Lung (tissue), 12 donors: ENCODE data around the gene DHRSX. TPM values are rescaled to one million over a fixed set of nuclear protein-coding genes. Genes with fewer than 3 reads are reported as not detected.

Experiments used
- ATAC-seq: fragments of 200-7000 bp; cut with Tn5 transposase; one replicate; pipeline ENCODE4 v1.9.1; 2020; ENCODE audit warnings: moderate number of reproducible peaks; ENCODE audit not compliant: insufficient read depth, low FRiP score
- DNase-seq, 3 donors: peaks; one replicate each; pipeline ENCODE4 v3.0.0-alpha.2; 2013 to 2017
- H3K27ac ChIP-seq, 2 donors: one replicate each; pipeline ENCODE4 v1.5.1; 2013; ENCODE audit warnings: mild to moderate bottlenecking in 2 of 2, moderate library complexity in 2 of 2, control low read depth in 1 of 2, inconsistent platforms in 1 of 2, low read depth in 1 of 2, low read length in 1 of 2
- H3K27me3 ChIP-seq, 3 donors: one replicate each; pipeline ENCODE4 v1.5.1; 2013; ENCODE audit warnings: low read length in 2 of 3; ENCODE audit not compliant: control insufficient read depth in 3 of 3, insufficient read depth in 3 of 3
- H3K36me3 ChIP-seq, 4 donors: one replicate each; pipeline ENCODE4 v1.5.1; 2013; ENCODE audit warnings: low read length in 4 of 4, mild to moderate bottlenecking in 1 of 4, moderate library complexity in 1 of 4; ENCODE audit not compliant: control insufficient read depth in 4 of 4, insufficient read depth in 4 of 4
- H3K4me1 ChIP-seq, 5 donors: one replicate each; pipeline ENCODE4 v1.5.1; 2013; ENCODE audit warnings: low read length in 5 of 5, mild to moderate bottlenecking in 2 of 5, moderate library complexity in 1 of 5; ENCODE audit not compliant: control insufficient read depth in 5 of 5, insufficient read depth in 5 of 5
- H3K4me3 ChIP-seq: one replicate; pipeline ENCODE4 v1.5.1; 2013; ENCODE audit warnings: mild to moderate bottlenecking, control low read depth, moderate library complexity
- H3K9ac ChIP-seq, 2 donors: one replicate each; pipeline ENCODE4 v1.5.1; 2013; ENCODE audit warnings: low read length in 2 of 2, control low read depth in 1 of 2; ENCODE audit not compliant: insufficient read depth in 1 of 2
- H3K9me3 ChIP-seq, 4 donors: one replicate each; pipeline ENCODE4 v1.5.1; 2013; ENCODE audit warnings: low read length in 3 of 4, mild to moderate bottlenecking in 1 of 4, moderate library complexity in 1 of 4; ENCODE audit not compliant: control insufficient read depth in 4 of 4, insufficient read depth in 3 of 4
- CTCF ChIP-seq: IDR thresholded peaks from 2 replicates; pipeline ENCODE4 v1.5.1; 2012; ENCODE audit warnings: mild to moderate bottlenecking; ENCODE audit errors: control extremely low read depth, extremely low read depth
- WGBS, 2 donors: extraction: QIAGEN DNeasy Blood & Tissue Kit; methylation state at CpG; one replicate each; pipeline ENCODE4 v1.1.7; 2013; 5-methylcytosine and 5-hydroxymethylcytosine counted together
- polyA plus RNA-seq, 2 donors: library from polyadenylated mRNA; stranded (reverse); fragments of 200-250 nt; gene quantifications; one replicate each; pipeline ENCODE4 v1.2.1, GENCODE V29; 2013
- total RNA-seq, 2 donors: library from RNA; depleted of rRNA in 1 of 2; stranded (reverse); fragments of >200 nt in 1 of 2; gene quantifications; one replicate each; pipeline ENCODE4 v1.2.1, GENCODE V29; 2014 to 2021
- donor health status: control.
- donor health status: control.
- donor health status: Bipolar disorder and iron deficiency.
- donor health status: healthy.
- donor health status: DM: yes; HTN: yes; CAD: no.

The DHRSX gene
- total and polyA plus RNA-seq, 4 donors = 7.0 to 26.3 (median 18.9) TPM

GRCh38 chrX:2542826-2543521 lies 42.2 kb upstream of the DHRSX start:
- Histone ChIP-seq H3K36me3 (no peaks in the 10 kb centered on the region), H3K9me3 (peaks cover 0 to 6% (median 0%) of the 10 kb centered on the region in 4 donors), H3K4me3 (no peak overlapping the region), H3K9ac (no peak overlapping the region), H3K27me3 (no peaks in the 10 kb centered on the region), H3K4me1 (peaks cover 0 to 2% (median 0%) of the 10 kb centered on the region in 5 donors), H3K27ac (no peak overlapping the region)
- TF ChIP-seq CTCF = no peak
- WGBS, 2 donors = 66 to 70% methylated on average over 7 of the region's 7 CpGs
- ATAC-seq (no peak), DNase-seq (no peak)

GRCh38 chrX:2541603-2542002 lies 40.8 kb upstream of the DHRSX start:
- no peak for TF ChIP-seq CTCF
- DNase-seq (no peak), ATAC-seq (no peak)
- Histone ChIP-seq H3K27me3 (no peaks in the 10 kb centered on the region), H3K4me3 (no peak overlapping the region), H3K36me3 (no peaks in the 10 kb centered on the region), H3K27ac (no peak overlapping the region), H3K9me3 (peaks cover 0 to 5% (median 0%) of the 10 kb centered on the region in 4 donors), H3K9ac (no peak overlapping the region), H3K4me1 (peaks cover 0 to 2% (median 0%) of the 10 kb centered on the region in 5 donors)
- 76 to 89% methylated on average over 8 of the region's 8 CpGs for WGBS, 2 donors

- Histone ChIP-seq H3K4me1 (peaks cover 0 to 2% (median 0%) of the 10 kb centered on the region in 5 donors), H3K27ac (no peak overlapping the region), H3K4me3 (no peak overlapping the region), H3K9ac (no peak overlapping the region), H3K27me3 (no peaks in the 10 kb centered on the region), H3K9me3 (peaks cover 0 to 2% (median 0%) of the 10 kb centered on the region in 4 donors), H3K36me3 (no peaks in the 10 kb centered on the region)
- DNase-seq (no peak), ATAC-seq (no peak)
- WGBS, 2 donors = 92% methylated on average over 12 of the region's 12 CpGs; no CpG with 5 or more reads in 1 of the 2 donors
- no peak for TF ChIP-seq CTCF
Measured at GRCh38 chrX:2540426-2540947, 39.7 kb upstream of the DHRSX start.
